Measurements from ENCODE around the gene IFT43. TPM values are rescaled to one million over a fixed set of nuclear protein-coding genes. Genes with fewer than 3 reads are reported as not detected.

IFT43 gene
- total RNA-seq, 1 donor from 2014 or later = 36.8 TPM

DNA sequence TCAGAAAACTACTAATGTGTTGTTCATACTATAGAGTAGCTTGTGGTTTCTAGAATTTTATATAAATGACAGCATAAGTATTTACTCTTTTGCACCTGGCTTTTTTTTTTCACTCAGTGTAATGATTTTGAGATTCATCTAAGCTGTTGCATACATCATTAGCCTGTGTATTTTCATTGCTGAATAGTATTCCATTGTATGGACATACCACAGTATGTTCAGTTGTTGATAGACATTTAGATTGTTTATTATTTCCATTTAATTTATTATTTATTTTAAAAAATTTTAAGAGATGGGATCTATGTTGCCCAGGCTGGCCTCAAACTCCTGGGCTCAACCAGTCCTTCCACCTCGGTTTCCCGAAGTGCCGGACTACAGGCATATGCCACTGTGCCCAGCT lies 80.0 kb downstream of the IFT43 start:
- Mint-ChIP-seq H3K4me1 (no peaks in the 10 kb centered on the region), H3K36me3 (peaks cover 42% of the 10 kb centered on the region), H3K4me3 (no peak overlapping the region), H3K27ac (no peak overlapping the region), H3K27me3 (ENCODE audit: insufficient read depth, low read depth) (no peaks in the 10 kb centered on the region), H3K9me3 (peaks cover 14% of the 10 kb centered on the region)
- no peak for TF ChIP-seq EZH2phosphoT487 (IDR thresholded peaks at IDR 0.05)
- TF ChIP-seq, protein P1, sequence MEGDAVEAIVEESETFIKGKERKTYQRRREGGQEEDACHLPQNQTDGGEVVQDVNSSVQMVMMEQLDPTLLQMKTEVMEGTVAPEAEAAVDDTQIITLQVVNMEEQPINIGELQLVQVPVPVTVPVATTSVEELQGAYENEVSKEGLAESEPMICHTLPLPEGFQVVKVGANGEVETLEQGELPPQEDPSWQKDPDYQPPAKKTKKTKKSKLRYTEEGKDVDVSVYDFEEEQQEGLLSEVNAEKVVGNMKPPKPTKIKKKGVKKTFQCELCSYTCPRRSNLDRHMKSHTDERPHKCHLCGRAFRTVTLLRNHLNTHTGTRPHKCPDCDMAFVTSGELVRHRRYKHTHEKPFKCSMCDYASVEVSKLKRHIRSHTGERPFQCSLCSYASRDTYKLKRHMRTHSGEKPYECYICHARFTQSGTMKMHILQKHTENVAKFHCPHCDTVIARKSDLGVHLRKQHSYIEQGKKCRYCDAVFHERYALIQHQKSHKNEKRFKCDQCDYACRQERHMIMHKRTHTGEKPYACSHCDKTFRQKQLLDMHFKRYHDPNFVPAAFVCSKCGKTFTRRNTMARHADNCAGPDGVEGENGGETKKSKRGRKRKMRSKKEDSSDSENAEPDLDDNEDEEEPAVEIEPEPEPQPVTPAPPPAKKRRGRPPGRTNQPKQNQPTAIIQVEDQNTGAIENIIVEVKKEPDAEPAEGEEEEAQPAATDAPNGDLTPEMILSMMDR (IDR thresholded peaks at IDR 0.05) = no peak
- TF ChIP-seq EZH2 (IDR thresholded peaks at IDR 0.05) = no peak
- Histone ChIP-seq H3K27me3 (no peaks in the 10 kb centered on the region), H3K79me2 (ENCODE audit: low read depth) (no peaks in the 10 kb centered on the region), H3K4me2 (no peak overlapping the region), H3K9ac (no peak overlapping the region), H3K9me3 (ENCODE audit: low read depth) (peaks cover 6% of the 10 kb centered on the region), H4K20me1 (ENCODE audit: low read depth) (no peaks in the 10 kb centered on the region), H3F3A (ENCODE audit: low read depth) (no peaks in the 10 kb centered on the region), H3K36me3 (peaks cover 14% of the 10 kb centered on the region), H2AFZ (replicated peaks) (no peak overlapping the region), H3K27ac (no peak overlapping the region), H3K4me3 (no peak overlapping the region), H3K4me1 (no peaks in the 10 kb centered on the region)
- DNase-seq (ENCODE audit: low spot score) = no peak

DNA sequence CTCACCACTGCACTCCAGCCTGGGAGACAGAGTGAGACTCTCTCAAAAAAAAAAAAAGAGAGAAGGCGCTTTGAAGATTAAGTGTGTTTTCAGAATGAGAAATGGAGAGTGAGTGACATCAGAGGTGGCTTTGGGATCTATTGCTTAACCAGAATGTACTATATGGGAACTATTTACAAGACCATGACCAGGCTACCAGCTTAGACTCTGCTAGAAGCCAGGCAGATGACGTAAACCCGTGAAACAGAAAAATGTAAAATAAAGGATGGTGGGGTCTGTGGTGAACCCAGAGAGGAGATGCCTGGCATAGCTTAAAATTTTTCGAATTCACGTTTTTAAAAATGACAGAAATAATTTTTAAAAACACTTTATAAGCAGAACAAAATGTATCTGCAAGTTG lies 82.0 kb downstream of the IFT43 start:
- H3K27me3 ChIP-seq = no peaks in the 10 kb centered on the region
- H3K36me3 Mint-ChIP-seq = peaks cover 47% of the 10 kb centered on the region
- no peaks in the 10 kb centered on the region for H3K4me1 Mint-ChIP-seq
- H3F3A ChIP-seq (ENCODE audit: low read depth) = no peaks in the 10 kb centered on the region
- H3K4me1 ChIP-seq = no peaks in the 10 kb centered on the region
- no peak overlapping the region for H3K9ac ChIP-seq
- no peak overlapping the region for H3K27ac Mint-ChIP-seq
- peaks cover 6% of the 10 kb centered on the region for H3K9me3 ChIP-seq (ENCODE audit: low read depth)
- H3K79me2 ChIP-seq (ENCODE audit: low read depth) = no peaks in the 10 kb centered on the region
- no peaks in the 10 kb centered on the region for H4K20me1 ChIP-seq (ENCODE audit: low read depth)
- peaks cover 14% of the 10 kb centered on the region for H3K36me3 ChIP-seq
- no peaks in the 10 kb centered on the region for H3K27me3 Mint-ChIP-seq (ENCODE audit: insufficient read depth, low read depth)
- no peak overlapping the region for H3K4me2 ChIP-seq
- H3K9me3 Mint-ChIP-seq = peaks cover 11% of the 10 kb centered on the region
- TF ChIP-seq EZH2phosphoT487 (IDR thresholded peaks at IDR 0.05) = no peak
- H2AFZ ChIP-seq (replicated peaks) = no peak overlapping the region
- H3K4me3 ChIP-seq = no peak overlapping the region
- no peak overlapping the region for H3K27ac ChIP-seq
- DNase-seq (ENCODE audit: low spot score) = no peak
- no peak overlapping the region for H3K4me3 Mint-ChIP-seq

DNA sequence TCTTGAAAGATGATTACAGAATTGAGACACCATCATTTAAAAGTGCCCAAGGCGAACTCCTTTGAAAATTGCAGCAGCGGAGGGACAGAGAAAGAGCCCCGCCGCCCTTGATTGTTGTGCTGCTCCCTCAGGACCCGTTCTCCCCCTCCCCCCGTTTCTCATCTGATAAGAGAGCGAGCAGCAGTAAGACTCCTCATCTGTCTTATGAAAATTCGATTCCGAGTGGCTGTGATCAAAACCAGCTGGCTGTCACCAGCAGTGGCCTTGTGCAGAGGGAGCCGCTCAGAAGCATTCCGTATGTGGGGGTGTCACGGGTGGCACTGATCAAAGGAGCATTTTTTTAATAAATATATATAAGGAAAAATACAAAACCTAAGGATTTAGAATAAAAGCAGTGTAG lies 88.2 kb downstream of the IFT43 start:
- H3K27ac Mint-ChIP-seq = no peak overlapping the region
- Histone ChIP-seq H3K4me2 (no peak overlapping the region), H3F3A (ENCODE audit: low read depth) (no peaks in the 10 kb centered on the region), H3K79me2 (ENCODE audit: low read depth) (no peaks in the 10 kb centered on the region), H3K4me1 (peaks cover 11% of the 10 kb centered on the region), H3K36me3 (no peaks in the 10 kb centered on the region), H3K27me3 (no peaks in the 10 kb centered on the region), H3K9me3 (ENCODE audit: low read depth) (no peaks in the 10 kb centered on the region), H4K20me1 (ENCODE audit: low read depth) (no peaks in the 10 kb centered on the region), H3K4me3 (no peak overlapping the region), H2AFZ (replicated peaks) (no peak overlapping the region), H3K9ac (no peak overlapping the region), H3K27ac (no peak overlapping the region)
- peaks cover 20% of the 10 kb centered on the region for H3K4me1 Mint-ChIP-seq
- no peak for TF ChIP-seq EZH2phosphoT487 (IDR thresholded peaks at IDR 0.05)
- TF ChIP-seq EZH2 (IDR thresholded peaks at IDR 0.05) = no peak
- TF ChIP-seq, protein P1 (IDR thresholded peaks at IDR 0.05) = no peak
- H3K27me3 Mint-ChIP-seq (ENCODE audit: insufficient read depth, low read depth) = peaks cover 4% of the 10 kb centered on the region
- H3K9me3 Mint-ChIP-seq = no peaks in the 10 kb centered on the region
- H3K36me3 Mint-ChIP-seq = peaks cover 30% of the 10 kb centered on the region
- no peak overlapping the region for H3K4me3 Mint-ChIP-seq
- no peak for DNase-seq (ENCODE audit: low spot score)

DNA sequence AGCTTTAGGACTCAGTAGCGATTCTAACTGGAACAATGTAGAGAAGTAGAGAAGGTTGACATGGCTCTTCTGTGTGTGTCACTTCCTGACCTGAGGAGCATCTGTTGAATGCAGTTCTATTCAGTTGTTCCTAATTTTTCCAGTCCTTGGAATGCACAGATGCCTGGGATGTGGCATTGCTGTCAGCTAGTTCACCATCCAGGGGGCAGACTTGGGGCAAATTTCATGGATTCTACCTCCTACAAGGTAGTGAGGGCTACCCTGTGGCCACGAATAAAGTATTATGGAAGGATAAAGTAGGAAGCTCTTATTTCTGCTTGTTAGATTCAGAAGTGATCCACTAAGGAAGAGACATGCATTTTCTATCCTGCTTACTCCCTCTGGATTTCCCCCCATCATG lies 91.8 kb downstream of the IFT43 start:
- Mint-ChIP-seq H3K9me3 (no peaks in the 10 kb centered on the region), H3K27ac (no peak overlapping the region), H3K36me3 (peaks cover 19% of the 10 kb centered on the region), H3K27me3 (ENCODE audit: insufficient read depth, low read depth) (peaks cover 4% of the 10 kb centered on the region), H3K4me3 (no peak overlapping the region), H3K4me1 (peaks cover 47% of the 10 kb centered on the region)
- H3K4me2 ChIP-seq = no peak overlapping the region
- H3K79me2 ChIP-seq (ENCODE audit: low read depth) = no peaks in the 10 kb centered on the region
- H2AFZ ChIP-seq (replicated peaks) = no peak overlapping the region
- no peaks in the 10 kb centered on the region for H3K36me3 ChIP-seq
- H3K4me3 ChIP-seq = no peak overlapping the region
- H3F3A ChIP-seq (ENCODE audit: low read depth) = peaks cover 8% of the 10 kb centered on the region
- no peak overlapping the region for H3K9ac ChIP-seq
- H3K9me3 ChIP-seq (ENCODE audit: low read depth) = no peaks in the 10 kb centered on the region
- no peak for DNase-seq (ENCODE audit: low spot score)
- H4K20me1 ChIP-seq (ENCODE audit: low read depth) = no peaks in the 10 kb centered on the region
- H3K27ac ChIP-seq = no peak overlapping the region
- TF ChIP-seq, protein P1 (IDR thresholded peaks at IDR 0.05) = peak; percentile 18
- no peak for TF ChIP-seq EZH2phosphoT487 (IDR thresholded peaks at IDR 0.05)
- no peak for TF ChIP-seq EZH2 (IDR thresholded peaks at IDR 0.05)
- H3K27me3 ChIP-seq = no peaks in the 10 kb centered on the region
- peaks cover 22% of the 10 kb centered on the region for H3K4me1 ChIP-seq

Measured in neural progenitor cell (in vitro differentiated cells).